ENCODE results near the gene MAGEB6B.
"Not testable (repeated sequence)": the region's sequence is repeated elsewhere in the genome, so short reads cannot be mapped to it uniquely, and the experiment has no call there.

Gene MAGEB6B

GRCh38 chrX:26160301-26160700 is at the start of gene MAGEB6B:
TSS of gene MAGEB6B (plus strand) at chrX:26160601. CDS start at chrX:26160601, 0 bp downstream.
- no peak for DNase-seq

DNA sequence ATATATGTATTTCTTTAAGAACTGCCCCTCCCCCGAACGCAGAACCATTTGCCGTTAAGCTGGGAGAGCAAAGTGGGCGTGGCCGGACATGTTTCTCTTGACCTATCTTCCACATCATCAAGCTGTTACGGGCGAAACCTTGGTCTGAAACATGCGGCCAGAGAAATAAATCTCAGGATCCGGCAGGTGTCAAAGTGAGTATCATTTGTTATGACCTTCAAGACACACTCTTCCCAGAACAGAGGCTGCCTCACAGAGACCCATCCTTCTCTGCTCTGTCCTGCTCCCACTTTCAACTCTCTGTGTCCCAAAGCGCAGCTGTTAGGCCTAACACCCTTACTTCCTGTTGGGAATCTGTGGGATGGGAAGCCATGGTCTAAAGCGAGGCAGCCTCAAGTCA is 22.1 kb upstream of the MAGEB6B start, which contains the start of gene MAGEB18:
MAGEB18 (plus strand) TSS at position 70 of the 400 bp plus-strand sequence. CDS start 643 bp downstream, outside the sequence.
- no peak for DNase-seq

GRCh38 chrX:26146024-26146423 is 14.4 kb upstream of the MAGEB6B start:
- DNase-seq = no peak

GRCh38 chrX:26192204-26192603 is 31.8 kb downstream of the MAGEB6B start, which contains the start of gene MAGEB6:
TSS of gene MAGEB6 (plus strand) at chrX:26192440. CDS start at chrX:26193847, 1,407 bp downstream.
- DNase-seq = no peak

GRCh38 chrX:26203561-26203960 is 43.2 kb downstream of the MAGEB6B start:
- no peak for DNase-seq

DNA sequence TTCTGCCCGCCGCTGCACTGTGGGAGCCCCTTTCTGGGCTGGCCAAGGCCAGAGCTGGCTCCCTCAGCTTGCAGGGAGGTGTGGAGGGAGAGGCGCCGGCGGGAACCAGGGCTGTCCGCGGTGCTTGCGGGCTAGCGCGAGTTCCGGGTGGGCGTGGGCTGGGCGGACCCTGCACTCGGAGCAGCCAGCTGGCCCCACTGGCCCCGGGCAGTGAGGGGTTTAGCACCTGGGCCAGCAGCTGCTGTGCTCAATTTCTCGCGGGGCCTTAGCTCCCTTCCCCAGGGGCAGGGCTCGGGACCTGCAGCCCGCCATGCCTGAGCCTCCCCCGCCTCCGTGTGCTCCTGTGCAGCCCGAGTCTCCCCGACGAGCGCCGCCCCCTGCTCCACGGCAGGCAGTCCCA is 44.3 kb downstream of the MAGEB6B start:
- not testable (repeated sequence) for DNase-seq

- DNase-seq = no peak
Observed at GRCh38 chrX:26208012-26208411, 47.6 kb downstream of the MAGEB6B start.

All from NCI-H1092 (cell line).